Neural cell (in vitro differentiated cells): ENCODE data around the gene C10orf90. TPM values are rescaled to one million over a fixed set of nuclear protein-coding genes. Genes with fewer than 3 reads are reported as not detected.

Experiments used
- H2AFZ ChIP-seq: fragments of 200-600, 300-800 bp; sonication (generic), shearing (Covaris generic); 2 replicates; pipeline ENCODE4 v1.6.0; 2014; ENCODE audit warnings: low read depth, mild to moderate bottlenecking, antibody characterized with exemption, low read length, moderate library complexity
- H3F3A ChIP-seq: fragments of 200-600 bp; shearing (Covaris generic); 2 replicates; pipeline ENCODE4 v1.6.1; 2016; ENCODE audit warnings: mild to moderate bottlenecking, moderate library complexity, mixed read lengths, antibody characterized with exemption, low read length; ENCODE audit not compliant: insufficient read depth, poor library complexity, severe bottlenecking
- H3K27ac ChIP-seq: fragments of 200-600, 300-800 bp; sonication (generic), shearing (Covaris generic); 2 replicates; pipeline ENCODE4 v1.5.1; 2014; ENCODE audit warnings: mild to moderate bottlenecking, low read length, moderate library complexity
- H3K27me3 ChIP-seq: fragments of 300-800, 200-600 bp; sonication (generic), shearing (Covaris generic); 2 replicates; pipeline ENCODE4 v1.6.0; 2014; ENCODE audit warnings: mild to moderate bottlenecking, low read depth, low read length, moderate library complexity; ENCODE audit not compliant: insufficient read depth
- H3K36me3 ChIP-seq: fragments of 300-800, 200-600 bp; sonication (generic), shearing (Covaris generic); 2 replicates; pipeline ENCODE4 v1.5.1; 2014; ENCODE audit warnings: mild to moderate bottlenecking, antibody characterized with exemption, low read length, moderate library complexity; ENCODE audit not compliant: insufficient read depth
- H3K4me2 ChIP-seq: fragments of 300-800, 200-600 bp; sonication (generic), shearing (Covaris generic); 2 replicates; pipeline ENCODE4 v1.6.0; 2014; ENCODE audit warnings: mild to moderate bottlenecking, low read length
- H3K4me3 ChIP-seq: fragments of 300-800, 200-600 bp; sonication (generic), shearing (Covaris generic); 2 replicates; pipeline ENCODE4 v1.5.1; 2014; ENCODE audit warnings: mild to moderate bottlenecking, low read length, moderate library complexity
- H3K79me2 ChIP-seq: fragments of 200-600 bp; shearing (Covaris generic); replicated peaks from 2 replicates; pipeline ENCODE4 v1.6.0; 2014; ENCODE audit warnings: mild to moderate bottlenecking, low read length, moderate library complexity; ENCODE audit not compliant: insufficient read depth
- H3K9ac ChIP-seq: fragments of 300-800, 200-600 bp; sonication (generic), shearing (Covaris generic); 2 replicates; pipeline ENCODE4 v1.6.1; 2016; ENCODE audit warnings: mild to moderate bottlenecking, low read length, mixed read lengths
- H3K9me2 ChIP-seq: fragments of 200-600 bp; shearing (Covaris generic); 2 replicates; pipeline ENCODE4 v1.6.1; 2016; ENCODE audit warnings: mild to moderate bottlenecking, low read length, mixed read lengths; ENCODE audit not compliant: insufficient read depth
- H3K9me3 ChIP-seq: fragments of 200-600, 300-800 bp; sonication (generic), shearing (Covaris generic); 2 replicates; pipeline ENCODE4 v1.6.1; 2016; ENCODE audit warnings: mild to moderate bottlenecking, mixed run types, low read length, moderate library complexity, mixed read lengths
- H4K20me1 ChIP-seq: fragments of 200-600 bp; shearing (Covaris generic); 2 replicates; pipeline ENCODE4 v1.6.1; 2016; ENCODE audit warnings: mild to moderate bottlenecking, mixed run types; ENCODE audit not compliant: insufficient read depth
- CTCF ChIP-seq: fragments of 450-650 bp; IDR thresholded peaks from 2 replicates; pipeline ENCODE4 v1.5.1; 2014; ENCODE audit warnings: antibody characterized with exemption, mild to moderate bottlenecking, moderate library complexity; ENCODE audit not compliant: poor library complexity, severe bottlenecking
- EP300 ChIP-seq: fragments of 450-650 bp; conservative IDR thresholded peaks from 2 replicates; pipeline ENCODE4 v1.6.1; 2014; ENCODE audit warnings: antibody characterized with exemption, mild to moderate bottlenecking, moderate library complexity; ENCODE audit not compliant: poor library complexity, severe bottlenecking
- EZH2 ChIP-seq: fragments of 200-600, 300-800 bp; shearing (Covaris generic), sonication (generic); IDR thresholded peaks from 2 replicates; pipeline ENCODE4 v1.6.1; 2014; ENCODE audit warnings: antibody characterized with exemption, low read length, borderline replicate concordance, mild to moderate bottlenecking; ENCODE audit not compliant: insufficient read depth, poor library complexity, severe bottlenecking
- MXI1 ChIP-seq: fragments of 450-650 bp; conservative IDR thresholded peaks from 2 replicates; pipeline ENCODE4 v1.6.1; 2014; ENCODE audit warnings: antibody characterized with exemption, mild to moderate bottlenecking; ENCODE audit not compliant: poor library complexity, severe bottlenecking
- POLR2AphosphoS5 ChIP-seq: IDR thresholded peaks from 2 replicates; pipeline ENCODE4 v1.6.1; 2012
- RAD21 ChIP-seq: fragments of 450-650 bp; conservative IDR thresholded peaks from 2 replicates; pipeline ENCODE4 v1.6.1; 2014; ENCODE audit warnings: antibody characterized with exemption, mild to moderate bottlenecking, moderate library complexity
- REST ChIP-seq: IDR thresholded peaks from 2 replicates; pipeline ENCODE4 v1.6.1; 2012; ENCODE audit warnings: borderline replicate concordance
- SMC3 ChIP-seq: fragments of 450-650 bp; conservative IDR thresholded peaks from 2 replicates; pipeline ENCODE4 v1.6.1; 2014; ENCODE audit warnings: antibody characterized with exemption, mild to moderate bottlenecking, moderate library complexity; ENCODE audit not compliant: poor library complexity
- polyA plus RNA-seq: library from polyadenylated mRNA; depleted of rRNA; stranded (reverse); fragments of >200 nt; gene quantifications from 2 replicates; pipeline ENCODE4 v1.2.3, GENCODE V29; 2014

C10orf90 gene
- polyA plus RNA-seq, 1 donor from 2014 or later, result not detected

GRCh38 chr10:126628746-126629145, 41.7 kb downstream of the C10orf90 start:
- no peak overlapping the region for H3K27ac ChIP-seq
- no peak overlapping the region for H3K9ac ChIP-seq
- H3K79me2 ChIP-seq, result no peaks in the 10 kb centered on the region
- no peaks in the 10 kb centered on the region for H3K36me3 ChIP-seq
- H3K4me3 ChIP-seq, result no peak overlapping the region
- no peak overlapping the region for H2AFZ ChIP-seq
- no peaks in the 10 kb centered on the region for H3K9me2 ChIP-seq
- TF ChIP-seq MXI1 (no peak), EP300 (no peak)
- H3K27me3 ChIP-seq, result no peaks in the 10 kb centered on the region
- H3K4me2 ChIP-seq, result no peak overlapping the region
- H4K20me1 ChIP-seq, result no peaks in the 10 kb centered on the region
- no peaks in the 10 kb centered on the region for H3K9me3 ChIP-seq
- H3F3A ChIP-seq, result no peaks in the 10 kb centered on the region

- Histone ChIP-seq H3K27ac (no peak overlapping the region), H3K79me2 (no peaks in the 10 kb centered on the region), H3K4me3 (no peak overlapping the region), H3K36me3 (no peaks in the 10 kb centered on the region), H3K9me2 (no peaks in the 10 kb centered on the region), H3F3A (no peaks in the 10 kb centered on the region), H3K4me2 (no peak overlapping the region), H3K9ac (no peak overlapping the region), H4K20me1 (no peaks in the 10 kb centered on the region), H2AFZ (no peak overlapping the region), H3K27me3 (no peaks in the 10 kb centered on the region), H3K9me3 (no peaks in the 10 kb centered on the region)
- TF ChIP-seq EP300, result no peak
- TF ChIP-seq EZH2, result no peak
- TF ChIP-seq SMC3, result no peak
- no peak for TF ChIP-seq CTCF
- no peak for TF ChIP-seq MXI1
- TF ChIP-seq RAD21, result no peak
- no peak for TF ChIP-seq REST
- no peak for TF ChIP-seq POLR2AphosphoS5
Measured at GRCh38 chr10:126621846-126622245, 48.6 kb downstream of the C10orf90 start.

GRCh38 chr10:126618466-126618865, 52.0 kb downstream of the C10orf90 start:
- no peaks in the 10 kb centered on the region for H3K9me3 ChIP-seq
- H3K36me3 ChIP-seq, result no peaks in the 10 kb centered on the region
- H4K20me1 ChIP-seq, result no peaks in the 10 kb centered on the region
- H3K79me2 ChIP-seq, result no peaks in the 10 kb centered on the region
- no peaks in the 10 kb centered on the region for H3F3A ChIP-seq
- no peak overlapping the region for H3K4me3 ChIP-seq
- no peak overlapping the region for H2AFZ ChIP-seq
- no peaks in the 10 kb centered on the region for H3K27me3 ChIP-seq
- H3K4me2 ChIP-seq, result no peak overlapping the region
- H3K9me2 ChIP-seq, result no peaks in the 10 kb centered on the region
- no peak overlapping the region for H3K27ac ChIP-seq
- TF ChIP-seq EZH2, result no peak
- no peak for TF ChIP-seq REST
- no peak for TF ChIP-seq CTCF
- H3K9ac ChIP-seq, result no peak overlapping the region
